Measurements from ENCODE around the gene KPTN. TPM values are rescaled to one million over a fixed set of nuclear protein-coding genes. Genes with fewer than 3 reads are reported as not detected.

Gene KPTN
- polyA plus RNA-seq, 3 donors = 9.5 to 9.7 (median 9.5) TPM

DNA sequence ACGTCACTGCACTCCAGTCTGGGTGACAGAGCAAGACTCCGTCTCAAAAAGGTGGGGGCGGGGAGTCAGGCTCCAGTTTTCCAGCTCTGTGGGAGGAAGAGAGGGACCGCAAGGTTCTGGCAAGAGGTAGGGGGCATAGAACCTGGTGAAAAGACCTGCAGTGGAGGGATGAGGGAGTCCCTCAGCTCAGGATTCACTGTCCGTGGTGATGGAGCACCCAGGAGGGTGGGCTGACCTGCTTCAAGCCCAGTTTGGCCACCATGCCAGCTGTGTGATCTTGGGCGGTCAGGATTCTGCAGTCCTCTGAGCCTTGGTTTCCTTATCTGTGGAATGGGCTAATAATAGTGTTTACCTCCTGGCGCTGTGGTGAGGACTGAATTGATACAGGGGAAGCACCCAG is 33.5 kb downstream of the KPTN start:
- peak overlapping the region in 1 of 2 donors; percentile 26 for H3K4me3 Mint-ChIP-seq
- H3K27me3 ChIP-seq (ENCODE audit: control insufficient read depth in 2 of 2, insufficient read depth in 2 of 2, low read length in 2 of 2) = peaks cover 28 to 62% of the 10 kb centered on the region in 2 donors
- peaks cover 17% of the 10 kb centered on the region for H3K4me1 Mint-ChIP-seq
- H3K9me3 ChIP-seq (replicated peaks in 1 of 2; ENCODE audit: control insufficient read depth in 1 of 2, insufficient read depth in 1 of 2, low read length in 2 of 2) = peaks cover 8 to 21% of the 10 kb centered on the region in 2 donors
- H3K36me3 Mint-ChIP-seq = peaks cover 6 to 8% of the 10 kb centered on the region in 2 donors
- no peak overlapping the region for H3K4me3 ChIP-seq (replicated peaks in 1 of 3; ENCODE audit: low read depth in 2 of 3, low read length in 3 of 3)
- peak overlapping the region in 1 of 7 donors; percentile 43 for H3K27ac Mint-ChIP-seq
- no peaks in the 10 kb centered on the region for H3K79me2 ChIP-seq (ENCODE audit: insufficient read depth, low read length)
- intact Hi-C loops (cut with micrococcal nuclease) = no loop called here
- no peaks in the 10 kb centered on the region for H3K36me3 ChIP-seq (replicated peaks in 1 of 2; ENCODE audit: control insufficient read depth in 1 of 2, insufficient read depth in 2 of 2, low read length in 2 of 2)
- no peak for DNase-seq
- peaks cover 14 to 24% (median 21%) of the 10 kb centered on the region in 7 donors for H3K9me3 Mint-ChIP-seq
- no peaks in the 10 kb centered on the region for H4K20me1 ChIP-seq (ENCODE audit: insufficient read depth, low read length)
- no peak overlapping the region for H2AFZ ChIP-seq (ENCODE audit: insufficient read depth, low read depth, low read length, poor library complexity, severe bottlenecking)
- no peak overlapping the region for H3K4me2 ChIP-seq (replicated peaks; ENCODE audit: extremely low read depth, low read length, poor library complexity, severe bottlenecking)
- no peak overlapping the region for H3K9ac ChIP-seq (ENCODE audit: insufficient read depth, low read length, poor library complexity, severe bottlenecking)
- TF ChIP-seq, protein P1, sequence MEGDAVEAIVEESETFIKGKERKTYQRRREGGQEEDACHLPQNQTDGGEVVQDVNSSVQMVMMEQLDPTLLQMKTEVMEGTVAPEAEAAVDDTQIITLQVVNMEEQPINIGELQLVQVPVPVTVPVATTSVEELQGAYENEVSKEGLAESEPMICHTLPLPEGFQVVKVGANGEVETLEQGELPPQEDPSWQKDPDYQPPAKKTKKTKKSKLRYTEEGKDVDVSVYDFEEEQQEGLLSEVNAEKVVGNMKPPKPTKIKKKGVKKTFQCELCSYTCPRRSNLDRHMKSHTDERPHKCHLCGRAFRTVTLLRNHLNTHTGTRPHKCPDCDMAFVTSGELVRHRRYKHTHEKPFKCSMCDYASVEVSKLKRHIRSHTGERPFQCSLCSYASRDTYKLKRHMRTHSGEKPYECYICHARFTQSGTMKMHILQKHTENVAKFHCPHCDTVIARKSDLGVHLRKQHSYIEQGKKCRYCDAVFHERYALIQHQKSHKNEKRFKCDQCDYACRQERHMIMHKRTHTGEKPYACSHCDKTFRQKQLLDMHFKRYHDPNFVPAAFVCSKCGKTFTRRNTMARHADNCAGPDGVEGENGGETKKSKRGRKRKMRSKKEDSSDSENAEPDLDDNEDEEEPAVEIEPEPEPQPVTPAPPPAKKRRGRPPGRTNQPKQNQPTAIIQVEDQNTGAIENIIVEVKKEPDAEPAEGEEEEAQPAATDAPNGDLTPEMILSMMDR (IDR thresholded peaks at IDR 0.05) = no peak
- 59% methylated on average over 4 of the region's 7 CpGs for WGBS (ENCODE audit: insufficient coverage)
- H3K4me1 ChIP-seq (ENCODE audit: control insufficient read depth in 1 of 2, insufficient read depth in 2 of 2, low read length in 2 of 2) = peaks cover 15 to 24% of the 10 kb centered on the region in 2 donors
- peaks cover 69 to 81% (median 70%) of the 10 kb centered on the region in 3 donors for H3K27me3 Mint-ChIP-seq (ENCODE audit: low read depth in 3 of 3)
- no peak overlapping the region for H3K27ac ChIP-seq (ENCODE audit: low read depth in 1 of 2, low read length in 2 of 2)

DNA sequence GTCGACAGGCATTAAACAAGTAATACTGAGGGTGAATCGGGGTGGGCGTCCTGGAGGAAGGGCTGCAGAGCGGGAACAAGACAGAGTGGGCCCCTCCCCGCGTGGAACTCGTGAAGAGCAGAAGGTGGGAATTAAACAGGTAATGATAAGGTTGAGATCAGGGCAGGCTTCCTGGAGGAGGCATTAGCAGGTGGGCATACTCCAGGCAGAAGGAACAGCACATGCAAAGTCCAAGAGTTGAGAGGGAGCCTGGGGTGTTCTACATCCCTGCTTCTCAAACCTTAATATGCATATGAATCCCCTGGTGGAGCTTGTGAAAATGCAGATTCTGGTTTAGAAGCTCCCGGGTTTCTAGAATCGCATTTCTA is 35.7 kb downstream of the KPTN start:
- peaks cover 72 to 87% (median 78%) of the 10 kb centered on the region in 3 donors for H3K27me3 Mint-ChIP-seq (ENCODE audit: low read depth in 3 of 3)
- 20% methylated on average over 9 of the region's 9 CpGs for WGBS (ENCODE audit: insufficient coverage)
- H3K27me3 ChIP-seq (ENCODE audit: control insufficient read depth in 2 of 2, insufficient read depth in 2 of 2, low read length in 2 of 2) = peaks cover 39 to 70% of the 10 kb centered on the region in 2 donors

More for the DNA sequence above, 35.7 kb downstream of the KPTN start:
- Histone ChIP-seq H3K36me3 (replicated peaks in 1 of 2; ENCODE audit: control insufficient read depth in 1 of 2, insufficient read depth in 2 of 2, low read length in 2 of 2) (no peaks in the 10 kb centered on the region), H3K4me3 (replicated peaks in 1 of 3; ENCODE audit: low read depth in 2 of 3, low read length in 3 of 3) (no peak overlapping the region), H2AFZ (ENCODE audit: insufficient read depth, low read depth, low read length, poor library complexity, severe bottlenecking) (no peak overlapping the region), H3K9me3 (replicated peaks in 1 of 2; ENCODE audit: control insufficient read depth in 1 of 2, insufficient read depth in 1 of 2, low read length in 2 of 2) (peaks cover 10 to 24% of the 10 kb centered on the region in 2 donors), H3K79me2 (ENCODE audit: insufficient read depth, low read length) (no peaks in the 10 kb centered on the region), H3K9ac (ENCODE audit: insufficient read depth, low read length, poor library complexity, severe bottlenecking) (no peak overlapping the region), H4K20me1 (ENCODE audit: insufficient read depth, low read length) (no peaks in the 10 kb centered on the region), H3K27ac (ENCODE audit: low read depth in 1 of 2, low read length in 2 of 2) (no peak overlapping the region), H3K4me1 (ENCODE audit: control insufficient read depth in 1 of 2, insufficient read depth in 2 of 2, low read length in 2 of 2) (peaks cover 15 to 25% of the 10 kb centered on the region in 2 donors), H3K4me2 (replicated peaks; ENCODE audit: extremely low read depth, low read length, poor library complexity, severe bottlenecking) (no peak overlapping the region)
- Mint-ChIP-seq H3K27ac (no peak overlapping the region), H3K36me3 (peaks cover 6 to 12% of the 10 kb centered on the region in 2 donors), H3K9me3 (peaks cover 13 to 27% (median 22%) of the 10 kb centered on the region in 7 donors), H3K4me3 (peak overlapping the region in 1 of 2 donors; percentile 84), H3K4me1 (peaks cover 19% of the 10 kb centered on the region)
- intact Hi-C loops (cut with micrococcal nuclease) = no loop called here
- DNase-seq = no peak
- TF ChIP-seq, protein P1 (IDR thresholded peaks at IDR 0.05) = no peak
